EH (cell line): Measurements from ENCODE around the gene TYMP.
"Not testable (repeated sequence)": the region's sequence is repeated elsewhere in the genome, so short reads cannot be mapped to it uniquely, and the experiment has no call there.

Experiments used
- DNase-seq: peaks from one replicate; pipeline ENCODE4 v3.0.0-alpha.2; 2015; ENCODE audit warnings: low read depth

The TYMP gene

DNA sequence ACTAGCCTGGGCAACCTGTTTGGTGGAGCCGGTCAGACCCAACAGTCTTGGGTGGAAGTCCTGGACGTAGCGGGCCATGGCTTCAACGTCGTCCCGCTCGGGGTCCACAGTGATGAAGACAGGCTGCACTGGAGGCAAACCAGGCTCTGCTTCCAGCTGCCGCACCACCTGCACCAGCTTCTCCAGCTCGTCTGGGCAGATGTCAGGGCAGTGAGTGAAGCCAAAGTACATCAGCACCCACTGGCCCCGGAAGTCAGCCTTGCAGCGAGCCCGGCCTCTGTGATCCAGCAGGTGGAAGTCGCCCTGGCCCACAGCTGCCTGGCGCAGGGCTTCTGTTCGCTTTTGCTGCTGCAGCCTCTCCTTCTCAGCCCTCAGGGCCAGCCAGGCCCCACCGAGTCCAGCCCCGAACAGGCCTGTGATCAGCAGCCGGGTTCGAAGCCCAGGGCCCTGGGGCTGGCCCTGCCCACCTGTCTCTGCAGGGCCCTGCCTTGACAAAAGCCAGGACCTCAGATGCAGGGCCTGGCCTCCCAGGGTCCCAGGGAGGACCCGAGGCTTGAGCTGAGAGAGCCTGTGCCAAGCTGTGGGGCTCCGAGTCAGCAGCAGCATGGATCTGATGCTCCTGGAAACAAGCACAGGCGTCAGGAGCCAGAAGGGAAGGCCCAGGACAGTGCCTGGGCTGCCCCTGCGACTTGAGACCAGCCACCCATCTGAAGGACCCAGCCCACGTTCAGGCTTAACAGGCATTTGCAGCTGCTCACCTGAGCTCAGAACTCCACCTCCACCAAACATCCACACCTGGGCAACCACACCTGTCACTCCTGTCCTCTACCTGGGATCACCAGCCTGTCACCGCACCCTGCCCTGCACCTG, 5.8 kb downstream of the TYMP start:
- DNase-seq, result no peak

- no peak for DNase-seq
Measured at GRCh38 chr22:50523458-50523805, 6.4 kb downstream of the TYMP start.

GRCh38 chr22:50522806-50523438, 6.9 kb downstream of the TYMP start:
- no peak for DNase-seq

GRCh38 chr22:50522208-50522805, 7.5 kb downstream of the TYMP start:
- no peak for DNase-seq

DNA sequence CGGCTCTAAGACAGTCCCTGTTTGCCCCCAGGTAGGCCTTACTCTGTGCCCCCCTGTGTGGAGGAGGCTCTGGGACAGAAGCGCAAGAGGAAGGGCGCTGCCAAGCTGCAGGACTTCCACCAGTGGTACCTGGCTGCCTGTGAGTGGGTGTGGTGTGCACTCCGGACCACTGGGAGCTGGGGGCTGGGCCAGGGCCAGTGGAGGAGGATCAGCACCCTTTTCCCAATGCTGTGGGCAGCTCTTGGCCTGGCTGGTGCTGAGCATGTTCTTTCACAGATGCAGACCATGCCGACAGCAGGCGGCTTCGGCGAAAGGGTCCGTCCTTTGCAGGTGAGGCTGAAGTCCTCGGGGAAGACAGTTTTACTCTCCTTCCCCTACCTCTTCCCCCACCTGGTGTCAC, 8.1 kb downstream of the TYMP start:
- no peak for DNase-seq

DNA sequence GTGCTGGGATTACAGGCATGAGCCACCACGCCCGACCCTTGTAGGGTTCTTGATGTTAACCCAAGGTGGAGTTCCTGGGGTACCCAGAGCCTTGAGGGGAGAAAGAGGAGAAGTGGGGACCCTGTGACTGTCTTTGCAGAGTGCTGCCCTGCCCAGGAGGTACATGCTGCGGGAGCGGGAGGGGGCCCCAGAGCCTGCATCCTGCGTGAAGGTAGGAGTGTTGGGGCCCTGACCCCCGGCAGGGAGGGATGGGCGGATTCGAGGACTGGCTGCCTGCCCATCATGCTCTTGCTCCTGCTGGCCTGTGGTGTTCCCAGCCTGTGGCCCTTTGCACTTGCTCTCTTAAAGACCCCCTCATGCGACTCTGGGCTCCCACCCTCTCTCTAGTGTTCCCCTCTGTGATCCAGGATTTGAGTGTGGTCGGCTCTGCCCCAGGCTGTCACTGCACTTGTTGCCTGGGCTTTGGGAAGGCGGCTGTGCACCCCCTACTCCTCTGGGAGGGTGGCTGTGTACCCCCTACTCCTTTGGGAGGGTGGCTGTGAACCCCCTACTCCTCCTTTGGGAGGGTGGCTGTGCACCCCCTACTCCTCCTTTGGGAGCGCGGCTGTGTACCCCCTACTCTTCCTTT, 8.9 kb downstream of the TYMP start:
- DNase-seq, result no peak

- DNase-seq, result not testable (repeated sequence)
Measured at GRCh38 chr22:50520184-50520583, 9.6 kb downstream of the TYMP start.

DNA sequence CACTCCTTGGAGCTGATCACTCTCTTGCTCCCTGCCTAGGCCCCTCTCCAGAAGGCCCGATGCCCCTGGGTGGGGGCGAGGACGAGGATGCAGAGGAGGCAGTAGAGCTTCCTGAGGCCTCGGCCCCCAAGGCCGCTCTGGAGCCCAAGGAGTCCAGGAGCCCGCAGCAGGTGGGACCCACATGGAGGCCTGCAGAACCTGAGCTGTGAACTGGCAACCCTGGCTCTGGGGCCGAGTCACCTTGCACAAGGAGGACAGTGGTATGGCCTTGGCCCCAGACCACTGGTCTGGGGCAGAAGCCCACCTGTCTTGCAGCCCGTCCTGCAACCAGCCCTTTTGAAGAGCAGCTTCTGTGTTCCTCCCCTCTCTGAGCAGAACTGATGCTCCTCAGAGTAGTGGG, 10.7 kb downstream of the TYMP start:
- DNase-seq, result no peak

GRCh38 chr22:50518606-50519005, 11.2 kb downstream of the TYMP start:
- DNase-seq, result no peak

DNA sequence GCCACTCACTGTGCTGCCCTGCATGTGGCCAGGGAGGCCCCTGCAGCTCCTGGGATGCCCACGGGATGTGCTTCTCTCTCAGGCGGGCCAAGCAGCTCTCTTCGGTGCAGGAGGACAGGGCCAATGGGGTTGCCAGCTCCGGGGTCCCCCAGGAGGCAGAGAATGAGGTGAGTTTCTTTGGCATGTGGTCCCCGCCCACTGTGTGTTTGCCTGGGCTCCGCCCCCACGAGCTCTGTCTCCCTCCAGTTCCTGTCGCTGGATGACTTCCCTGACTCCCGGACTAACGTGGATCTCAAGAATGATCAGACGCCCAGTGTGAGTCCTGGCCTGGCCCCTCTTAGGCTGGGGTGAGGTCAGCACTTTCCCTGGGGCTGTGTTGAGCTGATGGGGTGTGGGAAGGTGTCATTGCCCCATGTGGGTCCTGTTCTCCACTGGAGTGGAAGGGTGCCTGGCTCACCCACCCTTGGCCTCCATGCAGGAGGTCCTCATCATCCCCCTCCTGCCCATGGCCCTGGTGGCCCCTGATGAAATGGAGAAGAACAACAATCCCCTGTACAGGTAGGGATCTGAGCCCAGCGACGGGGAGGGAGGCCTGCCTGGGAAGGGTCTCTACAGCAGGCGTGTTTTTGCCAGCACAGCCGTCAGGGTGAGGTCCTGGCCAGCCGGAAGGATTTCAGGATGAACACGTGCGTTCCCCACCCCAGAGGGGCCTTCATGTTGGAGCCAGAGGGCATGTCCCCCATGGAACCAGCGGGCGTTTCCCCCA, 12.1 kb downstream of the TYMP start:
- DNase-seq, result no peak

GRCh38 chr22:50516891-50517290, 12.9 kb downstream of the TYMP start:
- DNase-seq, result no peak

- DNase-seq, result no peak
Measured at GRCh38 chr22:50516068-50516467, 13.7 kb downstream of the TYMP start.

DNA sequence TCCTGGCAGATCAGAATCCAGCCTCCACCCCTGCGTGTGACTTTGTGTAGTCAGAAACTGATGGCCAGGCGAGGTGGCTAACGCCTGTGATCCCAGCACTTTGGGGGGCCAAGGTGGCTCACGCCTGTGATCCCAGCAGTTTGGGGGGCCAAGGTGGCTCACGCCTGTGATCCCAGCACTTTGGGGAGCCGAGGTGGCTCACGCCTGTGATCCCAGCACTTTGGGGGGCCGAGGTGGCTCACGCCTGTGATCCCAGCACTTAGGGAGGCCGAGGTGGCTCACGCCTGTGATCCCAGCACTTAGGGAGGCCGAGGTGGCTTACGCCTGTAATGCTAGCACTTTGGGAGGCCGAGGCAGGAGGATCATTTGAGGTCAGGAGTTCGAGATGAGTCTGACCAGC, 16.6 kb downstream of the TYMP start:
- no peak for DNase-seq

DNA sequence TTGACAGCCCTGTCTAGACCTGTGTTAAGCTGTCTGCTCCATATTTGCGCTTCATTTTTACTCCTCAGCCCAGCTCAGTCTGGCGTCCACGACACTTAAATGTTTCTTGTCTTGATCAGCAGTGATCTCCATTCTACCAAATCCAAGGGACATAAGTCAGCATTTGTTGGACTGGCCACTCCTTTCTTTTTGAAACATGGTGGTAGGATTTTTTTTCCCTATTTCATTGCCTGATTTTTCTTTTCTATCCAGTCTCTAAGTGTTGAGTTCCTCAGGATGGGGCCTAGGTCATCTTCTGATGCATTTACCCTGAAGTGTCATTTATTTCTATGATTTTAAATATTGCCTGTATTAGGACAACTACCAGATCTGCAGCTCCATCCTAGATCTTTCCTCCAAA, 20.9 kb downstream of the TYMP start:
- DNase-seq, result no peak

DNA sequence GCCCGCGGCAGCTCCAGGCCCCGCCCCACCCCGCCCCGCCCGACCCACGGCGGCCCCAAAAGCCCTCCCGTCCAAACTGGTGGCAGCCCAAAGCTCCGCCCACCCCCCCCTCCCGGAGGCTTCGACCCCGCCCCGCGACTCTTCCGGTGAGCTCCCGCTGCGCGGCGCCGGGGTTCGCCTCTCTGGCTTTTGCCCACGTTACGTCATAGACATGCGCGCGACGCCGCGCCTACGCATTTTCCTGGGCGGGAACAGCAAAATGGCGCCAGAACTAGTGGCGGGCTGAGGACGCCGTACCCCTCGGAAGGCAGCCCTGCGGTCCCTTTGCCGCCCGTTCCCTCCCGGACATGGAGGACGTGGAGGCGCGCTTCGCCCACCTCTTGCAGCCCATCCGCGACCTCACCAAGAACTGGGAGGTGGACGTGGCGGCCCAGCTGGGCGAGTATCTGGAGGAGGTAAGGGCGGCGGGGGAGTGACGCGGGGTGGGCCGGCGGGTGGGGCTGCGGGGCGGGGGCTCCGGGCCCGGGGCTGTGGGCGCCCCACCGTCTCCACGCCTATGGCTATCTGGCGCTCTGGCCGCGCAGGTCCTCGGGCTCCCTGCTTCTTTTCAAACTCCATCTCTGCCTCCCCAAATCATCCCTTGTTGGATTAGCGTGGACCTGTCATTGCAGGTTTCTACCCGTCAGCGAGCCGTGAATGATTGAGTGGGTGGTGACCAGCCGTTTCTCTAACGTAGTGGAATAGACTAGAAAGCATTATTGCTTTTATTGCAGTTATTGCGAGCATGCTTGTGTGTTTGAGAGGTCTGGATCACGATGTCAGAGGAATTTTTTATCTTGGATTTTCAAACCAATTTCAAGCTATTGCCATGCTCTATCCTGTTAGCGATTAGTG, 21.6 kb downstream of the TYMP start, which contains the start of gene NCAPH2:
NCAPH2 (plus strand) TSS at position 234 of the 894 bp plus-strand sequence; CDS start at position 348, 114 bp downstream.
- DNase-seq, result peak; percentile 96

DNA sequence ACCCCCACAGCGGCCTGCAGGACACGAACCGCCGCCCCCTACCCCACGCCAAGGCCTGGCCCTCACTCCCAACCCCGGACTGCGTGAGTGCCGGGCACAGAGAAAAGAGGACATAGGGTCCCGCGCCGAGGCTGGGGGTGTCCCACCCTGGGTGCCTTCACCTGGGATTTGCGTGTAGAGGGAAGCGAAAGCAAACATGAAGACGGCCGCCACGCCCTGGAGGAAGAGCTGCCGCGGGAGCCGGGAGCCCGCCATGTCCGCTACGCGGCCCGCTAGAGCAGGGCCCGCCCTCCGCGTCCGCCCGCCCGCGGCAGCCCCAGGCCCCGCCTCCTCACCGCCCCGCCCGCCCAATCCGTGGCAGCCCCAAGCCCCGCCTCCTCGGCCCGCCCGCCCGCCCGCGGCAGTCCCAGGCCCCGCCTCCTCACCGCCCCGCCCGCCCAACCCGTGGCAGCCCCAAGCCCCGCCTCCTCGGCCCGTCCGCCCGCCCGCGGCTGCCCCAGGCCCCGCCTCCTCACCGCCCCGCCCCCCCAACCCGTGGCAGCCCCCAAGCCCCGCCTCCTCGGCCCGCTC, 22.3 kb downstream of the TYMP start, which contains the start of gene LMF2:
LMF2 (minus strand) TSS at position 282 of the 570 bp plus-strand sequence; CDS start at position 255, 27 bp downstream.
- DNase-seq, result no peak

- no peak for DNase-seq
Measured at GRCh38 chr22:50506611-50507420, 23.0 kb downstream of the TYMP start.

- no peak for DNase-seq
Measured at GRCh38 chr22:50505776-50506610, 23.8 kb downstream of the TYMP start.
